Coronary artery (tissue), 2 donors: ENCODE results near the gene TTC23.

Source experiments
- DNase-seq: peaks from one replicate; pipeline ENCODE4 v3.0.0-alpha.2; 2017; ENCODE audit warnings: low spot score
- H3K27ac ChIP-seq, 2 donors: fragments of 200-600 bp; sonication (generic); one replicate each; pipeline ENCODE4 v1.5.1; 2016 to 2019
- H3K4me3 ChIP-seq: fragments of 200-600 bp; sonication (generic); 2 replicates; pipeline ENCODE4 v1.5.1; 2016; ENCODE audit warnings: mild to moderate bottlenecking, moderate library complexity
- TF ChIP-seq, protein P1 (sequence below): fragments of 200-600 bp; sonication (generic); IDR thresholded peaks from one replicate; pipeline ENCODE4 v1.5.1; 2019; ENCODE audit warnings: antibody characterized with exemption

The TTC23 gene

DNA sequence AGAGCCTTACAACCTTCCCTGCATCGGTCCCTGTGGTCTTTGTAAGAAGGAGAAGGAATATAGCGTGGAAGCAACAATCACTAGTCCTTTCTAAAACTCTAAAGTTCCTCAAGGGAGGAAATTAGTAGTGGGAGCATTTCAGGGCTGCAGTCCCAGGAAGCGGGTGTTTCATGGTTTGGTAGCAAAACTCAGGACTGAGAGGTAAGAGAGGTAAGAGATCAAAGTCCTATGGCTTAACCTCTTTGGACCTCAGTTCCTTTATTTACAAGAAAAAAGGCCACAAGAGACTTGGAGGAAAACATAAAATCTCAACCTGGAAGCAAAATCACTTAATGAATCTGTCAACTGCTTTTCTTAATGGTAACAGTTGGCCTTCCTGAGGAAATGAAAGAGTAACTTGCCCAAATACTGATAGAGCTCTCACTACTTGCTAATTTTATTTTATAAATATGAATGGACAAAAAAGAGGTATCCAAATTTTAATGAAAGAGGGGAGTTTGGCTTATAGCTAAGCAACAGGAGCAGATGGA, 16.2 kb upstream of the TTC23 start:
- no peak overlapping the region for H3K27ac ChIP-seq
- H3K4me3 ChIP-seq = no peak overlapping the region
- TF ChIP-seq, protein P1, sequence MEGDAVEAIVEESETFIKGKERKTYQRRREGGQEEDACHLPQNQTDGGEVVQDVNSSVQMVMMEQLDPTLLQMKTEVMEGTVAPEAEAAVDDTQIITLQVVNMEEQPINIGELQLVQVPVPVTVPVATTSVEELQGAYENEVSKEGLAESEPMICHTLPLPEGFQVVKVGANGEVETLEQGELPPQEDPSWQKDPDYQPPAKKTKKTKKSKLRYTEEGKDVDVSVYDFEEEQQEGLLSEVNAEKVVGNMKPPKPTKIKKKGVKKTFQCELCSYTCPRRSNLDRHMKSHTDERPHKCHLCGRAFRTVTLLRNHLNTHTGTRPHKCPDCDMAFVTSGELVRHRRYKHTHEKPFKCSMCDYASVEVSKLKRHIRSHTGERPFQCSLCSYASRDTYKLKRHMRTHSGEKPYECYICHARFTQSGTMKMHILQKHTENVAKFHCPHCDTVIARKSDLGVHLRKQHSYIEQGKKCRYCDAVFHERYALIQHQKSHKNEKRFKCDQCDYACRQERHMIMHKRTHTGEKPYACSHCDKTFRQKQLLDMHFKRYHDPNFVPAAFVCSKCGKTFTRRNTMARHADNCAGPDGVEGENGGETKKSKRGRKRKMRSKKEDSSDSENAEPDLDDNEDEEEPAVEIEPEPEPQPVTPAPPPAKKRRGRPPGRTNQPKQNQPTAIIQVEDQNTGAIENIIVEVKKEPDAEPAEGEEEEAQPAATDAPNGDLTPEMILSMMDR = no peak
- DNase-seq = no peak

DNA sequence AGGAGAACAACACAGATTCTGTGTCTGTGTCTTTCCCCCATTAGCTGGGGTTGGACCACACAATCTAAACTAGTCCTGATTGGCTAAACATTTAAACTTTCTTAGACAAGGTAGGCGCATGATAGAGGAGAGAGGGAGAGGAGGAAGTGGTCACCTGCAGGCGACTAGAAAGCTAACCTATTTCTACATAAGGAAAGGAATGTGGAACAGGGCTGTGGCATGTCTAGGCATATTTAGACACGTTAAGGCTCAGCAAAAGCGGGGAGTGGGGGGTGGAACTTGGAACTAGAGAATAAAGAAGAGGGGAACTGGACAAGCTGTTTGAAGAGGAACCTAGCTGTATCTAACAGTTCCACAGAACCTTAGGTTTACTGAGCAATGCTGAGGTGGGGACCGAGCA, 14.7 kb upstream of the TTC23 start:
- DNase-seq = no peak
- Histone ChIP-seq H3K4me3 (no peak overlapping the region), H3K27ac (no peak overlapping the region)
- TF ChIP-seq, protein P1 = no peak

DNA sequence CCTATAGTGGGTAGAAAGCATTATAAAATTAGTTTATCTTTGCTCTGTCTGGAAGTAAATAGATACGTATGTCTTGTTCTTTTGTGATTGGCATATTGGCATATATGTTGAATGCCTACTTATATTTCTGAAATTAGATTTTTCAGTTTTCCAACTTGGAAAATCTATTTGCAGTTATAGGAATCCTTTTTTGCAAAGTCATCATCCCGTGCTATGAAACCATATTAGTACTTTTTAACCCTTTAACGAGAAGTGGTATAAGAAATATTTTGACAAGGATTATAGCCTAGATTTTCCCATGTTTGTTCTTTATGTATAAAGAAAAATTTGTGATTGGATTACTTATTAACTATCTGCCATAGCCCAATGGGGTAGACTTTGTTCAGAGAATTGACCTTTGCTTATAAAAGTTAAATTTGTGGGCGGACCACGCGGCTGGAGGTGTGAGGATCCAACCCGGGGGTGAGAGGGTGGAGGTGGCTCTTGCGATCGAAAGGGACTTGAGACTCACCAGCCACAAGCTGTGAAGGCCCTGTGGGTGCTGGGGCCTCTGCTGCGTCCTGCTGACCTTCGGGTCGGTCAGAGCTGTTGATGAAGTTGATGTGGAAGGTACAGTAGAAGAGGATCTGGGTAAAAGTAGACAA, 7.8 kb upstream of the TTC23 start:
- Histone ChIP-seq H3K27ac (no peak overlapping the region), H3K4me3 (no peak overlapping the region)
- TF ChIP-seq, protein P1 = no peak
- no peak for DNase-seq

DNA sequence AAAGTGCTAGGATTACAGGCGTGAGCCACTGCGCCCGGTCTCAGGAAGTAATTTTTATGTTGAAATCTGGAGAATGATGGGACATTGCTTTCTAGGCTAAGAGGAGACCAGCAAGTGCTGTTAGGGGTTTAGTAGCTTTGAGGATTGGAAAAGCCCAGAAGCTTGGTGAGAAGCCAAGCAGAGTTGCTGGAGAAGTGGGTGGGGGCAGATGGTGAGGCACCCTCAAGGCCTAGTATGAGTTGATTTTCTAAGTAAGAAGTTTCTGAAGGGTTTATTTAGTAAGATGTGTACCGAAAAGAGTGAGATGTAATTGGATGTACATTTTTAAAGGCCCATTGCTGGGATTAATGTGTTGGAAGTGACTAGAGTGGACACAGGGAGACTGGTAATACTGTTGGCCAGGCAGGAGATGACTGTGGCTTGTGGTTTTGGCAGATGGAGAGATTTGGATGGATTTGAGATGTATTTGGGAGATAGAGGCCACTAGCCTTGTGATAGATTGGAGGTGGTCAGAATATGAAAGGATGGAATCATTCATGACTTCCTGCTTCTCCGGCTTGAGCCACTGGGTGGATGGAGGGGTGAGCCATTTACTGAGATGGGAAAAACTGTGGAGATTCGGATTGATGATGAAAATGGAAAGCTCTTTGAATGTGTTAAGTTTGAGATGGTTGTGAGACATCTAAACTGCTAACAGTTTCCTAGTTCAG, 4.2 kb upstream of the TTC23 start:
- no peak overlapping the region for H3K4me3 ChIP-seq
- H3K27ac ChIP-seq = no peak overlapping the region
- DNase-seq = no peak
- TF ChIP-seq, protein P1 = no peak

GRCh38 chr15:99252326-99252725, 2.9 kb upstream of the TTC23 start:
- no peak for DNase-seq
- TF ChIP-seq, protein P1 = no peak
- Histone ChIP-seq H3K4me3 (peak overlapping the region; percentile 85), H3K27ac (no peak overlapping the region)

DNA sequence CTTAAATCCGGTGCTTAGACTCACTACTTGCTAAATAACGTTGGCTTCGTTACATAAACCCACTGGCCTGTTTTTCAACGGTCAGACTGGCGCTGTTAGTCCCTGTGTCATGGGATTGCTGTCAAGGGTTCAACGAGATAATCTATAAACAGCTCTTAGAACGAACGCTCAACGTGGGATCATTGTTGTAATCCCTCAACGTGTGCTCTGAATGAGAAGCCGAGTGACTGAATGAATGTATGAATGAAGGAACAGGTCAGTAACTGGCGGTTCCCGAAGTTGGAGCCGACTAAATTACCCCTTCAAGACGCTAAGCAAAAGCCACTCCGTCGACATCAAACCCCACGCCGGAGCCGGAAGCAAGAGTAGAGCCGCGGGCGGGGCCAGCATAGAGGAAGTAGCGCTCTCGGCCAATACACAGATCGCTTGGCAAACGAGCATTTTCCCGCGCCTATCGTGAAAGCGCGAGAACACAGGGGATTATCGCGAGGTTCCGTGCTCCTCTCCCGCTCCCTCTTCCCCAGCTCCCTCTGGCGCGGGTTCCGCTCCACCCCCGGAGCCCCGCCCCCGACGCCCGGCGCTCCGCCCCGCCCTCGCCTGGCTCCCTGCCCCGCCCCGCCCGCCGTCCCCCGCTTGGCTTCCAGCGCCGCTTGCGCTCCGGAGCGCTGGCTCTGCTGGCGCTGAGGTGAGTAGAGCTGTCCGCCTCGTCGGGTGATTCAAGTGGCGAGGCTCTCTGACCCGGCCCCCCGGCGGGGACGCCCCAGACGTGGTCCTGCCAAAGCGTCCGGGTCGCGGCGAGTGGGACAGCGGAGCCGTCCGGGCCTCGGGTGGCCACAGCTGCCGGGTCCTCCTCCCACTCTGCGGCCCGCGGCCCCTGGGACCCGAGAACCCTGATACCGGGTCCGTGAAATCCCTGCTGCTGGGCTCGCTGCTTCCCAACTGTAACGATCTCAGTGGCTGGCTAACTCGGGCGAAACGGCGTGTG, 1.8 kb upstream of the TTC23 start, which contains the start of gene LRRC28:
Gene LRRC28, plus strand, starts transcription at position 625 of the 985 bp plus-strand sequence. CDS start 4,477 bp downstream, outside the sequence.
- peak within 1 kb of the TSS; percentile 94 for H3K27ac ChIP-seq
- peak; percentile 98 for DNase-seq
- TF ChIP-seq, protein P1 = no peak
- peak within 1 kb of the TSS; percentile 85 for H3K4me3 ChIP-seq
